BLaER1 (cell line): ENCODE data around the gene SRGN.

Experiments used
- H3K27ac ChIP-seq: shearing (Covaris generic); formaldehyde crosslinking; 2 replicates; pipeline ENCODE4 v1.8.1; 2022
- H3K27me3 ChIP-seq: shearing (Covaris generic); formaldehyde crosslinking; 2 replicates; pipeline ENCODE4 v1.8.1; 2022
- H3K36me3 ChIP-seq: shearing (Covaris generic); formaldehyde crosslinking; 2 replicates; pipeline ENCODE4 v1.8.1; 2022
- H3K4me1 ChIP-seq: shearing (Covaris generic); formaldehyde crosslinking; 2 replicates; pipeline ENCODE4 v1.8.1; 2022
- H3K4me2 ChIP-seq: shearing (Covaris generic); formaldehyde crosslinking; 2 replicates; pipeline ENCODE4 v1.8.1; 2022
- H3K4me3 ChIP-seq: shearing (Covaris generic); formaldehyde crosslinking; 2 replicates; pipeline ENCODE4 v1.8.1; 2022
- H3K9ac ChIP-seq: shearing (Covaris generic); formaldehyde crosslinking; 2 replicates; pipeline ENCODE4 v1.8.1; 2022
- H3K9me3 ChIP-seq: shearing (Covaris generic); formaldehyde crosslinking; 2 replicates; pipeline ENCODE4 v1.8.1; 2022
- H4K20me1 ChIP-seq: shearing (Covaris generic); formaldehyde crosslinking; 2 replicates; pipeline ENCODE4 v1.8.1; 2022
- Cebpa-rat ChIP-seq: shearing (Covaris generic); IDR thresholded peaks from 2 replicates; pipeline ENCODE4 v1.8.1; 2022

SRGN gene

GRCh38 chr10:69153227-69153626 lies 65.3 kb downstream of the SRGN start:
- no peaks in the 10 kb centered on the region for H3K9me3 ChIP-seq
- no peak overlapping the region for H3K9ac ChIP-seq
- H3K27me3 ChIP-seq, result no peaks in the 10 kb centered on the region
- H3K36me3 ChIP-seq, result peaks cover 20% of the 10 kb centered on the region
- TF ChIP-seq Cebpa-rat, result no peak
- no peak overlapping the region for H3K4me3 ChIP-seq
- H3K4me2 ChIP-seq, result no peak overlapping the region
- H3K4me1 ChIP-seq, result peaks cover 12% of the 10 kb centered on the region
- peaks cover 76% of the 10 kb centered on the region for H4K20me1 ChIP-seq
- H3K27ac ChIP-seq, result no peak overlapping the region
